WTC11 (cell line): ENCODE data around the gene MEIS2. TPM values are rescaled to one million over a fixed set of nuclear protein-coding genes. Genes with fewer than 3 reads are reported as not detected.

Experiments
- ATAC-seq: fragments of 200-7000 bp; cut with Tn5 transposase; 2 replicates; pipeline ENCODE4 v1.10.0; 2021; ENCODE audit warnings: mild to moderate bottlenecking, moderate library complexity
- CTCF ChIA-PET: fragments of 300-600 bp; sonication (Branson Sonifier 250); formaldehyde crosslinking; loops from one replicate; lab custom pipeline; 2021; ENCODE audit warnings: antibody characterized with exemption; lab: Charles Lee
- POLR2A ChIA-PET: fragments of 350-600 bp; sonication (Branson Sonifier 250); formaldehyde crosslinking; loops from one replicate; lab custom pipeline; 2021; ENCODE audit warnings: antibody characterized with exemption; lab: Charles Lee
- DNase-seq: peaks from one replicate; pipeline ENCODE4 v3.0.0; 2021; ENCODE audit warnings: low spot score
- H3K27ac Mint-ChIP-seq: 2 replicates; pipeline ENCODE4 v1.8.0; 2021; ENCODE audit warnings: mixed read lengths
- H3K27me3 Mint-ChIP-seq: 2 replicates; pipeline ENCODE4 v1.8.0; 2021; ENCODE audit warnings: low read depth, mild to moderate bottlenecking, moderate library complexity, mixed read lengths
- H3K36me3 Mint-ChIP-seq: 2 replicates; pipeline ENCODE4 v1.8.0; 2021; ENCODE audit warnings: mixed read lengths
- H3K4me1 Mint-ChIP-seq: 2 replicates; pipeline ENCODE4 v1.8.0; 2022; ENCODE audit warnings: mixed read lengths
- H3K4me3 Mint-ChIP-seq: 2 replicates; pipeline ENCODE4 v1.8.0; 2021; ENCODE audit warnings: mild to moderate bottlenecking, moderate library complexity, mixed read lengths
- H3K9me3 Mint-ChIP-seq: 2 replicates; pipeline ENCODE4 v1.8.0; 2021; ENCODE audit warnings: mixed read lengths
- ARID4B ChIP-seq: sonication (generic); formaldehyde crosslinking; IDR thresholded peaks from 2 replicates; pipeline ENCODE4 v1.8.0; 2023; ENCODE audit warnings: missing genetic modification reagents, mild to moderate bottlenecking, borderline replicate concordance
- ATF1 ChIP-seq: sonication (generic); formaldehyde crosslinking; IDR thresholded peaks from 2 replicates; pipeline ENCODE4 v1.8.1; 2023; ENCODE audit warnings: mild to moderate bottlenecking, moderate library complexity, missing genetic modification reagents
- CBFB ChIP-seq: sonication (generic); formaldehyde crosslinking; IDR thresholded peaks from 2 replicates; pipeline ENCODE4 v1.8.1; 2022; ENCODE audit warnings: mild to moderate bottlenecking, low read depth, missing genetic modification reagents
- CREB1 ChIP-seq: sonication (generic); formaldehyde crosslinking; IDR thresholded peaks from 2 replicates; pipeline ENCODE4 v1.8.0; 2023; ENCODE audit warnings: mild to moderate bottlenecking, missing genetic modification reagents
- E2F1 ChIP-seq: sonication (generic); formaldehyde crosslinking; IDR thresholded peaks from 2 replicates; pipeline ENCODE4 v1.8.0; 2022; ENCODE audit warnings: mild to moderate bottlenecking, missing genetic modification reagents
- ERG ChIP-seq: fragments of 250-450 bp; sonication (Bioruptor Pico); IDR thresholded peaks from 2 replicates; pipeline ENCODE4 v1.8.0; 2021; ENCODE audit warnings: mild to moderate bottlenecking
- HMGA2 ChIP-seq: fragments of 250-450 bp; sonication (Bioruptor Pico); IDR thresholded peaks from 2 replicates; pipeline ENCODE4 v1.4.0; 2021; ENCODE audit warnings: mild to moderate bottlenecking, moderate library complexity
- HMGXB4 ChIP-seq: sonication (generic); formaldehyde crosslinking; IDR thresholded peaks from 2 replicates; pipeline ENCODE4 v1.8.1; 2023; ENCODE audit warnings: mild to moderate bottlenecking, moderate library complexity, missing genetic modification reagents
- MLX ChIP-seq: sonication (generic); formaldehyde crosslinking; IDR thresholded peaks from 2 replicates; pipeline ENCODE4 v1.8.1; 2023; ENCODE audit warnings: mild to moderate bottlenecking, missing genetic modification reagents, moderate library complexity
- MYBL2 ChIP-seq: sonication (generic); formaldehyde crosslinking; IDR thresholded peaks from 2 replicates; pipeline ENCODE4 v1.8.1; 2023; ENCODE audit warnings: mild to moderate bottlenecking, moderate library complexity, missing genetic modification reagents
- NR2C2 ChIP-seq: sonication (generic); formaldehyde crosslinking; IDR thresholded peaks from 2 replicates; pipeline ENCODE4 v1.8.0; 2022; ENCODE audit warnings: mild to moderate bottlenecking, missing genetic modification reagents
- TEAD1 ChIP-seq: sonication (generic); formaldehyde crosslinking; IDR thresholded peaks from 2 replicates; pipeline ENCODE4 v1.8.0; 2022; ENCODE audit warnings: mild to moderate bottlenecking, missing genetic modification reagents
- TEAD4 ChIP-seq: sonication (generic); formaldehyde crosslinking; IDR thresholded peaks from 2 replicates; pipeline ENCODE4 v1.8.0; 2022; ENCODE audit warnings: mild to moderate bottlenecking, missing genetic modification reagents
- USF2 ChIP-seq: sonication (generic); formaldehyde crosslinking; IDR thresholded peaks from 2 replicates; pipeline ENCODE4 v1.8.1; 2023; ENCODE audit warnings: mild to moderate bottlenecking, missing genetic modification reagents, moderate library complexity
- ZNF416 ChIP-seq: fragments of 250-450 bp; sonication (Bioruptor Pico); IDR thresholded peaks from 2 replicates; pipeline ENCODE4 v1.9.0; 2021; ENCODE audit warnings: mild to moderate bottlenecking, inconsistent platforms
- ZNF532 ChIP-seq: fragments of 250-450 bp; sonication (Bioruptor Pico); IDR thresholded peaks from 2 replicates; pipeline ENCODE4 v1.9.0; 2021; ENCODE audit warnings: mild to moderate bottlenecking, borderline replicate concordance
- ZNF671 ChIP-seq: fragments of 250-450 bp; sonication (Bioruptor Pico); IDR thresholded peaks from 2 replicates; pipeline ENCODE4 v1.8.0; 2021; ENCODE audit warnings: mild to moderate bottlenecking
- ZSCAN18 ChIP-seq: fragments of 250-450 bp; sonication (Bioruptor Pico); IDR thresholded peaks from 2 replicates; pipeline ENCODE4 v2.1.2; 2022; ENCODE audit warnings: mild to moderate bottlenecking, moderate library complexity
- total RNA-seq: library from RNA; stranded (reverse); gene quantifications from 3 replicates; pipeline ENCODE4 v1.2.3, GENCODE V29; 2021

Gene MEIS2
- total RNA-seq, 1 experiment from 2014 or later, result 0.57 TPM

GRCh38 chr15:36884936-36885635 lies 215.3 kb downstream of the MEIS2 start:
- Mint-ChIP-seq H3K4me3 (peak overlapping the region; percentile 2; the same call in 1 of the 2 replicates), H3K36me3 (no peaks in the 10 kb centered on the region), H3K4me1 (peaks cover 76% of the 10 kb centered on the region), H3K27ac (no peak overlapping the region), H3K27me3 (peaks cover 100% of the 10 kb centered on the region), H3K9me3 (no peaks in the 10 kb centered on the region)
- TF ChIP-seq USF2 (CRISPR knock-in tag), result no peak
- no peak for TF ChIP-seq ZNF671 (CRISPR knock-in tag)
- no peak for ATAC-seq
- ChIA-PET POLR2A (no interaction called here), CTCF (interaction anchor here (2.1 to 2.4 kb wide), 2 partner anchors 210 to 221 kb away, joined by 18 to 31 read pairs; no protein-coding TSS in a partner anchor)
- no peak for DNase-seq

- Mint-ChIP-seq H3K4me3 (no peak overlapping the region), H3K36me3 (no peaks in the 10 kb centered on the region), H3K4me1 (peaks cover 81% of the 10 kb centered on the region), H3K27me3 (peaks cover 100% of the 10 kb centered on the region), H3K9me3 (no peaks in the 10 kb centered on the region), H3K27ac (no peak overlapping the region)
- ATAC-seq (no peak), DNase-seq (no peak)
- ChIA-PET CTCF (interaction anchor here (1.1 to 2.4 kb wide), 4 partner anchors 13 to 241 kb away, joined by 3 to 31 read pairs (median 13); no protein-coding TSS in a partner anchor), POLR2A (no interaction called here)
- TF ChIP-seq TEAD4, result no peak
- no peak for TF ChIP-seq CBFB
- TF ChIP-seq ARID4B (CRISPR knock-in tag), result no peak
- TF ChIP-seq HMGXB4, result no peak
- TF ChIP-seq ZNF416 (CRISPR knock-in tag), result no peak
- no peak for TF ChIP-seq MLX (CRISPR knock-in tag)
- TF ChIP-seq E2F1, result no peak
- no peak for TF ChIP-seq ZSCAN18 (CRISPR knock-in tag)
- TF ChIP-seq NR2C2 (CRISPR knock-in tag), result no peak
- TF ChIP-seq TEAD1, result no peak
- no peak for TF ChIP-seq ZNF532
- no peak for TF ChIP-seq ATF1 (CRISPR knock-in tag)
- no peak for TF ChIP-seq CREB1 (CRISPR knock-in tag)
- TF ChIP-seq HMGA2 (CRISPR knock-in tag), result no peak
- TF ChIP-seq ERG (CRISPR knock-in tag), result no peak
- TF ChIP-seq MYBL2 (CRISPR knock-in tag), result no peak
These were observed 215.9 kb downstream of the MEIS2 start for GRCh38 chr15:36884518-36884875.
